NCI-H2196 treated with DMSO at 0.1 percent for 48 hours (cell line): ENCODE measurements around the gene FNDC11.
"Not testable (repeated sequence)": the region's sequence is repeated elsewhere in the genome, so short reads cannot be mapped to it uniquely, and the experiment has no call there.

Source experiments
- DNase-seq: peaks from one replicate; lab custom pipeline; 2025; ENCODE audit not compliant: unreplicated experiment; lab: John Stamatoyannopoulos, UW

The FNDC11 gene

DNA sequence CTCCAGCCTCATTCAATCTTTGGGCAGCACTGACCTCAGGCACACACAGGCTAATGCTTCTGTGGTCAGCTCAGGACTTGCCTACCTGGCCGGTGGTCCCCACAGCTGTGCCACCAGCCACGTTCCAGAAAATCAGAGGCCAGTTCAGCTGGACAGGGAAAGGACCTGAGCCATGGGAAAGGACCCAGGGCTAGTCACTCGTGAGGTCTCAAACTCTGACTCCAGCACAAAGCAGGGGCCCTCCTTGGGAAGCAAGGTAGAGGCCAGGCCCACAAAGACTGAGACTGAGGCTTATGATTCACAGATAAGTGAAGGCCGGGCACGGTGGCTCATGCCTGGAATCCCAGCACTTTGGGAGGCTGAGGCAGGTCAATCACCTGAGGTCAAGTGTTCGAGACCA is 42.5 kb downstream of the FNDC11 start:
- DNase-seq: no peak

DNA sequence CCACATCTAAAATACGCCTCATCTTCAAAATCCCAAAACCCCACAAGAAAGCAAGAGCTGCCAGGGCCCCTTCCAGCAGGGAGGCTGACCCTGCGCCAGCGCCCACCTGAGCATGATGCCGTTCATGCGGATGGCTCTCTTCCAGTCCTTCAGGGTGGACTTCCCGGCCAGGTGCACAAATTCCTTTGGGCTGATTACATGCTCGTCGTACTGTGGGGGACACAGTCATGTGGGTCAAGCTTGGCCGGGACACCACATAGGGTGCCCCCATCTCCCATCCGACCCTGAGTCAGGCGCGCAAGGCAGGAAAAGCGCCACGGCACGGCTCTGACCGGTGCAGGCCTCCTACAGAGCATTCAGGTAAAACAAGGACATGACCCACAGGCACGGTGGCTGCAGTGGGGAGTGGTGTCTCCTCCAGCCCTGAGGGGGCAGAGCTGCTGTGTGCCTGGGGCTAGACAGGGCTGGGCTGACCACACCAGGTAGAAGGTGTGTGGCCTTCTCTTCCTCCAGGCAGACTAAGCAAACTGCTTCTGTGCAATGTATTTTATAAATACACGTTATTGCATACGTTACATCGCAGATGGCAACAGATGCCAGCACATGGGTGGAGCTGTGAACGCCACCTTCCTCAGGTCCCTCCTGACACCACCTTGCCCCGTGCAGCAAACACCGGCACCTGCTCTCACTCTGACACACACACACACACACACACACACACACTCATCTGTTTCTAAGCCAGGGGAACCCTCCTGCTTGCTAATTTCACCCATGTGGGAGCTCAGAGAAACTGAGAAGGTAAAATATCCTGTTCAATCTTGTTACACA is 43.9 kb downstream of the FNDC11 start:
- DNase-seq: no peak

DNA sequence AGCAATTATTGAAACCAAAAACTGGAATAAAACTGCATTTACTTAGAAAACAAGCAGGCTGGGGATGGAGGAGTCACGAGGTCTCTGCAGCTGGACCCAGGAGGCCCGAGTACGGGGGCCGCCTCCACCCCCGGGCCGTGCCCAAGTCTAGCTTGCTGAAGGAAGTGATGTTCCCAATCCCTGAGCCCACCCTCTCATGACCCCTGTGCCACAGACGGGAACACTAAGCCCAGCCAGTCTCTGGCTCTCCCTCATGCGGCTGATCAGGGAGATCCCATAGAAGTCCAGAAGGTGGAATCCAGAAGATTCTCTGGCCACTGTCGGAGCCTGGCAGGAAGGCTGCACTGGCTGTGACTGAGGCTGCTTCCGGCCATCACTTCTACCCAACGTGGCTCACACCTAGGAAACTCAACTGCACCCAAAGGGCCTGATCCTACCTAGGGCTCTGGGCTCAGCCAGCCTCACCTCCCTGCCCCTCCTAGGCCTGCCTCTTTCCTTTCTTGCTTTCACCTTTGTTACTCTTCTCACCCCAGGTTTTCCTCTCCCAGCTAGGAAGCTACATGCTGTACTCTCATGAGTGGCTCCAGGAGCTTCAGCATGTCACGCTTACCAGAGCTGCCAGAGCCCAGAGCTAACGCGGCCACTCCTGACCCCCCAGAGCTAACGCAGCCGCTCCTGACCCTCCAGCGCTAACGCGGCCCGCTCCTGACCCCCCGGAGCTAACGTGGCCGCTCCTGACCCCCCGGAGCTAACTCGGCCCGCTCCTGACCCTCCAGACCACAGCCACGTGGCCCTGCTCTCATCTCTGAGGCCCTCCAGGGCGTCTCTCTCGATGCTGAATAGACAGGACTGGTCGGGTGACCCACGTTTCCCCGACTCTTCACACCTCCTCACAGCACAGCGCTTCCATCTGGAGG is 44.8 kb downstream of the FNDC11 start:
- no peak for DNase-seq

DNA sequence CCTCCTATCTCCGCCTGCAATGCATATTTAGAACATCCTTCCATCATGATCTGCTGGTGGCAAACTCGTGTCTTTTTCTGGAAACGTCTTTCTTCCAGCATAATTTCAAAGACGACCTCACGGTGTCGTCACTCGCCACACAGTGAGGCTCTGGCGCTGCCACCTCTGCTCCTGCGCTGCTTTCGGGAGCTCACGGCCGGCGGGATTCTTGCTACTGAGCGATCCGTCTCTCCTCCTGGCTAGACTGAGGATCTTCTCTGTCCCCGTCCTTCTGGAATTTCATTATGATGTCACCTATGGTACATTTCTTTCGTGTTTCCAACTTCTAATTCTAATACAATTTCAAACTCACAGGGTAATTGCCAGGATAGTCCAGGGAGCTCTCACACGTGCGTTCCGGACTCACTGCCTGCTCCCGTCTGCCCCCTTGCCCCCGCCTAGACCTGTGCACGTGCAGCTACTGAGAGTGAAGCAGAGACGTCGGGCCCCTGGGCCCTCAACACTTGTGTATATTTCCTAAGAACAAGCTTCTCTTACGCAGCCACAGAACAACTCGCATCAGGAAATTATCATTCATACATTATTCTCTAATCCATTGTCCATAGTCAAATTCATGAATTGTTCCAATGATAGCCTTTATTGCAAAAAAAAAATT is 45.6 kb downstream of the FNDC11 start:
- no peak for DNase-seq

DNA sequence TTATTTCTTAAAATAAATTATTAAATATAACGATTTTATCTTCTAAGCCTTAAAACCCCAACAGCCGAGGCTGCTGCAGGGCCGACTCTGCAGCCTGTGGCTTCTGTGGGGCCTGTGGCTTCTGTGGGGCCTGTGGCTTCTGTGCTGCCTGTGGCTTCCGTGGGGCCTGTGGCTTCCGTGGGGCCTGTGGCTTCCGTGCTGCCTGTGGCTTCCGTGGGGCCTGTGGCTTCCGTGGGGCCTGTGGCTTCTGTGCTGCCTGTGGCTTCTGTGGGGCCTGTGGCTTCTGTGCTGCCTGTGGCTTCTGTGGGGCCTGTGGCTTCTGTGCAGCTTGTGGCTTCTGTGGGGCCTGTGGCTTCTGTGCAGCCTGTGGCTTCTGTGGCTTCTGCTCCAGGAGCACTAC is 47.7 kb downstream of the FNDC11 start:
- not testable (repeated sequence) for DNase-seq

DNA sequence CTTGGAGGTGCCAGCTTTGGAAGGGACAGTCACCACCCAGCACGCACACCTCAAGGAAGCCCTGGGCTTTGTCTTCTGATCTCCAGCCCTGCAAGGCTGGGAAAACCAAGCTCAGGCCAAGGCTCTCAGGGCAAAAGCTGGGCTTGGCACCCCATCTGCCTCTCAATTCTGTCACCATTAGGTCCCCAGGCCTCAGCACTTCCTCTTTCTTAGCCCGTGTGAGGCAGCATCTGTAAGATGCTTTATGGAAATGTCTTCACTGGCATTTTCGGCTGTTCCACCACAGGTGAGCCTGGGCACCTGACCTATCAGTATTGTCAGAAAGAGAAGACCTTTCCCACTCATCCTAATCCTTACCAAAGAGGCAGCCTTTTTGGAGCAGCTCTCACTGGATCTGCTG is 48.4 kb downstream of the FNDC11 start:
- DNase-seq: no peak
